Stimulated activated CD8-positive, alpha-beta memory T cell treated with anti-CD3 and anti-CD28 coated beads, Interleukin-12 subunit alpha, Interleukin-12 subunit beta, amount 100 ng/mL, for 1 hour (primary cell): Measurements from ENCODE around the gene TAF1.
"Not testable (repeated sequence)": the region's sequence is repeated elsewhere in the genome, so short reads cannot be mapped to it uniquely, and the experiment has no call there.

Source experiments
- DNase-seq: peaks from one replicate; pipeline ENCODE4 v3.0.0-alpha.2; 2020; ENCODE audit warnings: low read depth

The TAF1 gene

GRCh38 chrX:71504346-71504745 is 138.2 kb downstream of the TAF1 start:
- DNase-seq: no peak

GRCh38 chrX:71509289-71509688 is 143.1 kb downstream of the TAF1 start:
- no peak for DNase-seq

GRCh38 chrX:71510161-71510560 is 144.0 kb downstream of the TAF1 start:
- no peak for DNase-seq

GRCh38 chrX:71513731-71514130 is 147.6 kb downstream of the TAF1 start:
- DNase-seq: not testable (repeated sequence)

- DNase-seq: no peak
Measured at GRCh38 chrX:71514367-71515037, 148.3 kb downstream of the TAF1 start.

GRCh38 chrX:71515038-71515396 is 148.9 kb downstream of the TAF1 start:
- DNase-seq: no peak
